Fibroblast of skin of left quadriceps (primary cell): ENCODE results near the gene QRFP.

Source experiments
- DNase-seq, 2 experiments: peaks; one replicate each; pipeline ENCODE4 v3.0.0-alpha.2; 2013; ENCODE audit warnings: low read depth in 2 of 2

QRFP gene

DNA sequence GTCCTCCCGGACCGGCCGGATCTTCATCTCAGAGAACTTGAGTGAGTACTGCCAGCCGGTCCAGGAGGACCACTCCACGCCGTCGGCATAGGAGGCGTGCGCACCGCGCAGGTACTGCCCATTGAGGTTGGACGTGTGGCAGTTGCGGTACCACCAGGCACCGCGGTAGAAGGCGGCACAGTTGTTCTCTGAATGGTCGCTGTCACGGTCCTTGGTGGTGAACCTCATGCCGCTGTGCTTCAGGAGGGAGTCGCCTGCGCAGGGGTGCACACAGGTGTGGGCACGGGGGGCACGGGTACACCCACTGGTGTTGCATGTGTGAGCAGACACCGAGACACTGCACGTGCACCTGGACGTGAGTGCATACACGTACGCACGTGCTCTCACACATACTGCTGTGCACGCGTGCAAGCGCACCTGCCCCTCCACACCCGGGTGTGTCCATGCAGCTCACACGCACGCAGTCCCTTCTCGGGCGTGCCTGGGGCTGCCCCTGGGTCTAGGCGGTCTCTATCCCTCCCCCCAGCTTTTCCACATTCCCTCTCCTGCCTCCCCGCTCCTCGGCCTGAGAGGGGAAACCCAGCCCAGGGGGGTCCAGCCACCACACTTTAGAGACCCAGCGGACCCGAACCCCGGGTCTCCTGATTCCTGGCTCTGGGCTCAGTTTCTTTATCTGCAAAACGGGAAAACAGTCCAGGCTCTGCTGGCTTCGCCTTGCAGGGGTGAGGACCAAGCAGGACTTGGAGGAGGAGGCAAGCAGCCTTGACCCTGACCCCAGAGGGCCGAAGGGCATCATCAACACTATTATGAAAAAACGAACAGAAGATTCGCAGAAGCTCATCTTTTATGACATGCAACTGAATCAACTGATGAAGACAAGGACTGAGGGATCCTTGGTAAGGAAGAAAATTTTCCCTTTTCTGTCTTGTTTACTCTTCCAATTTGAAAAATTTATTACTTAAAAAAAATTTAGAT, 7.7 kb upstream of the QRFP start:
- DNase-seq = no peak

- DNase-seq = no peak
Observed at GRCh38 chr9:130903194-130904069, 6.8 kb upstream of the QRFP start.

DNA sequence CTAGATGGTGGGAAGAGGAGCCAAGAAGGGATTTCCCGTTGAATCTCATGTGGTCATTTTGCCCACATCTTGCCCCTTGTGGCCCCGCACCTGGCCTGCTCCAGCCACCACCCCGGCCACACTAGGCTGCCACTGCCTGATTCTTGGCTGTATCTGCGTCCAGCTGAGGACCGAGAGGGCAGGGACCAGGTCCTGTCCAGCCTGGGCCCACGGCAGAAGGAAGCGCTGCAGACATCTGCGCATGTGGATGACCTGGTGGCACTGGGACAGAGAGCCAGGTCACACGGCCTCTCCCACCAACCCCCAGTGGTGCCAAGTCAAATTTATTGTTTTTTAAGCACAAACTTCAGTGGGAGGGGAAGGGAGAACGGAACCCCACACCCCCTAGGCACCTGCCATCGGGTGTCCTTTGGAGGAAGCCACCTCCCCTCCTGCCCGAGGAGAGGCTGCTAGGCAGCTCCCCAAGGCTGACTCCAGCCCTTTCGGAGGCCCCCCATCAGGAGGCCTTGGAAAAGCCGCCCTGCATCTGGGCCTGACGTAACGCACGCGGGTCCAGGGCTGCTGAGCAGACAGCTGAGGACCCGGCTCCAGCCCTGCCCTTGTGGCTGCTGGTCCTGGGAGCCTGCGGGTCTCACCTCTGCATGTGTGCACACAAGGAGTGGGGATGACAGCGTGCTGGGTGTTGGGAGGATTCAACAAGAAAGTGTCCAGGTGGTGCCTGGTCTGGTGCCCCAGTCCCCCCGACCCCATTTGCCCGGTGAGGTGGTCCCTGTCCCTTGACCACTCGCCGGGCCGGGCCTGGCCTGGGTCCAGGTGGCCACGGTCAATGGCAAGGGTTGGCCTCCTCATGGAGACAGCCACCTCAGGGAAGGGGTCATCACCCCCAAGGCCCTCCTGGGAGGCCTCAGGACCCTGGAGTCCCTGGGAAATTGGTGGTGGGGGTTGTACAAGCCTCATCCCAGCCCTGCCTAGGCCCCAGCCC, 5.9 kb upstream of the QRFP start:
- DNase-seq = no peak

DNA sequence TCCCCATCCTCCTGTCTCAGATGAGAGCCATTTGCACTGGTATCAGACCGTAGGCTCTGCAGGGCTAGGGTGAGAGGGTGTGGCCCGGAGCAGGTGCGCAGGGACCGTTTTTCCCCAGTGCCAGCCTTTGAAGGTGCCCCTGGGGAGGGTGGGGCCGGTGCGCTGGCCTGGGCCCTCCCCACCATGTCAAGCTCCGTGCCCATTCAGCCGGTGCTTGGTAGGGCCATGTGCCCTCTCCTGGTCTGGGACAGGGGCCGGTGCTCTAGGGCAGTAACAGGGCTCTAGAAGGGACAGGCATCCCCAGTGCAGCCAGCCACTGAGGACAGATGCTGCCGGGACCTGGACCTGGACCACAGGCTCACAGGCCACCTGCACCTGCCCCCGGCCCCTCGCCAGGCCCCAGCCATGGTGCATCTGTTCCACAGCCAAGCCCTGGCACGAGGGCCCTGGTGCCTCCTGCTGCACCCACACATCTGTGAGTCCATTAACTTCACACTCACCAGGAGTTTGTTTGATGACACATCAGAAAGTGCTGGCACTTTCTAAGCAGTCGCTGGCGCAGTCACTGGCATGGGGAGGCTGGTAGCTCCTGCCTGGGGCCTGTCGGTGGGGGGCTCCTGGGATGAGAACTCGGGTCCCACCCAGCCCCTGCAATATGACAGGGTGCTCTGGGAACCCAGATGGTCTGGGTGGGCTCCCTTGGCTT, 5.0 kb upstream of the QRFP start:
- DNase-seq = no peak

DNA sequence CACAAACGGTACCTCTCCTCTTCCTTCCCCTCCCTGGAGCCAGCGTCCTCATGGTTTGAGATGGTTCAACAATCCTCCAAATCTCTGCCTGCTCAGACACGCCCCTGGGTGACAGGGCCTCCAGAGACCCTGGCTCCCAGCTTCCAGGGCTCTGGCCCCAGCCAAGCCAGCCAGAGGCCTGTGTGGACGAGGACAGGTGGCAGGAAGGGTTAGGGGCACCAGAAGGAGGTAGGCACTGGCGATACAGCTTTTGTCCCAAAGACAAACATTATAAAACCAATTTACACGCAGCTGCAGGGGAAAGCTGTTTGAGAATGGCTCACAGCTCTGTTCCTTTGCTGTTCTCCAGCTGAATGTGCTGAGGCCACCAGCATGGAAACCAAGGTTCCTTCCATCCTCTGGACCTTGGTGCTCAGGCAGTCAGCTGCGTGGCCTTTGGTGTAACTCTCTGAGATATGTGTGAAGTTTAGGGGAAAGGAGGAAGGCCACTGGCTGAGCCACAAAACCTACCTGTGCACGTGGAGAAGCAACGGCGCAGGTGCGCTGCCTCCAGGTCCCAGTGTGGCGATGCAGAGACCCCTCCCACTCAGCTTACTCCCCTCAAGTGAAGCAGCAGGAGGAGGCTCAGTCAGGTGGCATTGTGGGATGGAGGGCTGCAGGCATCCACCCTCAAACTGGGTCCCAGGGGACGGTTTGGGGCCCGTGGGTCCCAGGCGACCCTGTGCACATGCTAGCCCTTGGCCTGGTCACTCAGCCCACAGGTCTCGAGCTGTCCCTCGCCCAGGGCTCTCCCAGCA, 4.3 kb upstream of the QRFP start:
- no peak for DNase-seq

- DNase-seq = no peak
Observed at GRCh38 chr9:130899051-130899748, 2.6 kb upstream of the QRFP start.

DNA sequence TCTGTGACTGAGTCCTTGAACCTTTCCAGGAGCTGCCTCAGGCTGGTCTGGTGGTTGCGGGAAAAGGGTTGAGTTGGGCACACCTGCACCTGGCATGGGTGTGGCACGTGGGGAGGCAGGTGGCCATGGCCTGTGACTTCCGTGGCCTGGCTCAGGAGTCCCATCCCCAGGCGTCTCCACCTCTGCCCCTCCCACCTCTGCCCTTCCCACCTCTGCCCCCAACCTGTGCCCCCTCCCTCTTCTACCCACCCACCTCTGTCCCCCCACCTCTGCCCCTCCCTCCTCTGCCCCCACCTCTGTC, 1.9 kb upstream of the QRFP start:
- DNase-seq = no peak

- no peak for DNase-seq
Observed at GRCh38 chr9:130897848-130898551, 1.4 kb upstream of the QRFP start.

DNA sequence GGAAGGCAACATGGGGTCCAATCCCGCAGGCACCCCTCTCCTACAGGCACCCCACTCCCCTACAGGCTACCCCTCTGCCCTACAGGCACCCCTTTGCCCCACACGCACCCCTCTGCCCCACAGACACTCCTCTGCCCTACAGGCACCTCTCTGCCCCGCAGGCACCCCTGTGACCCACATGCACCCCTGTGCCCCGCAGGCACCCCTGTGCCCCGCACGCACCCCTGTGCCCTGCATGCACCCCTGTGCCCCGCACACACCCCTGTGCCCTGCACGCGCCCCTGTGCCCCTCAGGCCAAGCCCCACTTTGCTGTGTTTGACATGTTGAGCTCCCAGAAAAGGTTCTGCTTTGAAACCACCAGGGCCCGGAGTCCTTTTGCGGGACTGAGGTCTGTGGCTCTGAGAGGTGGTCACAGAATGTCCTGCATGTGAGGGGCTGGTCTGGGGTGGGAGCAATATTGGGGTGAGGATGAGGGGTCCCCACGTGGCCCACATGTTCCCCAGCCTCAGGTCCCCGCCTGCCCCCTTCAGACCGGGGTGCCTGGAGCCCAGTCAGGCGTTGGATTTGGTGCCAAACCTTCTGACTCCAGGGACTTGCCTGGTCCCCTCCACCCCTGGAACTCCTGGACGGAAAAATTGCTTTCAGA, 616 bp upstream of the QRFP start:
- DNase-seq = no peak

- no peak for DNase-seq
Observed at GRCh38 chr9:130895481-130896232, 955 bp downstream of the QRFP start.

DNA sequence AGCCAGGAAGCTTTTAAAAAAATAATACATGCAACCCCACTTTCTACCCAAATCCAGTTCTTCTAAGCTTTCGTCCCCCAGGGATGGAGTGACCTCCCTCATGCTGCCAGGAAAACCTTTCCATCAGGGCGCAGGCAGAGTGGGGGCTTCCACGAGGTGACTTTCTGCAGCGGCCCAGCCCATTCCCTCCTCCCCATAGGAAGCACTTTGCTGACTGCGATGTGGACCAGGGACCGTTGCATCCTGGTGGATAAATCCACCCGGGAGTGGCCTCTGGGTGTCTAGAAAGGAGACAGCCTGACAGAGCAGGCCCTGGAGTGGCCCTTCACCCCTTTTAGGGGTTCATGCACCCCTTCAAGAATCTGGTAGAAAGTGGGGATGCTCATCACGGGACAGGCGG, 1.6 kb downstream of the QRFP start:
- no peak for DNase-seq

DNA sequence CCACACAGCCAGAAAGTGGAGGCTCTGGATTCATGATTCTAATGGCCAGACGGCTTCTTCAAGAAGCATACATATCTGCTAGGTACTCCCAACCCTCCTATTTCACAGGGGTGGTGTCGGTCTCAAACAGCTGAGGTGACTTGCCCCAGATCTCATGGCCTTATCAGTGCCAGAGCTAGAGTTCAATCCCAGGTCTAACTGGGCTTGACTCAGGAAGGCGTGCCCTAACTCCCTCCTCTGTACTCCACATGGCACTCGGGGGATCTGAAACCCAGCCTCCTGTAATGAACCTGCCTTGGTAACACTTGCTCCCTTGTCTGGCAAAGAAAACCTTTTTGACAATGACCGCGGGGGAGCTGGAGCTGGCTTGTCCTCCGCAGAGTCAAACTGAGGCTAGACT, 2.1 kb downstream of the QRFP start:
- no peak for DNase-seq

- no peak for DNase-seq
Observed at GRCh38 chr9:130893341-130894101, 3.1 kb downstream of the QRFP start.

DNA sequence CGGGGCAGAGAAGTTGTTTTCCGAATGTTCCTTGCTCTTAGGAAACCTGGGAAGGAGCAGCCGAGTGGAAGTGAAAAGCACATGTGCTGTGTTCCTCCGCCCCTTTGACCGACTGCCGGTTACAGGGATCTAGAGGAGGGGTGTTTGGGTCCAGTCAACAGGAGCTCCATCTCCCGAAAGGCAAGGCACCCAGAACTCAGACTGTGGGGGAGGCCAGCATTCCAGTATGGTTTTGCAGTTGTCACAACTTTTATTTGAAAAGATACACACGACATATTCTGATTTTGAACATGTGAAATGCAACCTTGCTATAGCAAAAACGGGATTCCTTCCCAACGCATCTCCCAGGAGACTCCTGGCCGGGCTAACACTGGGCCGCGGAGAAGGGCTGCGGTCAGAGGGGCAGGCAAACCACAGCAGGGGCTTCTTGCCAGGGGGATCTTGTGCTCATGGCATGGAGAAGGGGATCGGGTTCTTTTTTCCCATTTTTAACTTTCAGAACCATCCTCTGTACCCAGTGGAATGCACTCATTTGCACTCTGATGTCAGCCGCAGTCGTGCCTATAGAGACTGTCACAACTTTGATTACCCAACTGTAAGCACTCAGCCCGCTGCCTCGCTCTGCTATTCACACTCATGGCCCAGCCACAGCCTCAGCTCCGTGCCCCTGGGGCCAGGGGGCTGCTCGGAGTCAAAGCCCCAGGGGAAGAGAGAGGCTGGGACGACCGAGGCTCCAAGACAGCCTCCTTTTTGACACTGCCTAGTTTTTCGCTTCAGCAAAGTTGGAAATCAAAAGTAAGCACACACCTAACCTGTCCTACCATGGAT, 3.9 kb downstream of the QRFP start:
- DNase-seq = no peak

GRCh38 chr9:130891688-130892476, 4.7 kb downstream of the QRFP start:
- no peak for DNase-seq
